Dendritic cell treated with granulocyte-macrophage colony-stimulating factor and Interleukin-4, amounts not matched to agents 40 ng/mL and 50 ng/mL, for 4 days (primary cell): ENCODE measurements around the gene ILF2.
"Not testable (repeated sequence)": the region's sequence is repeated elsewhere in the genome, so short reads cannot be mapped to it uniquely, and the experiment has no call there.

Source experiments
- H3K27ac Mint-ChIP-seq: one replicate; pipeline ENCODE4 v1.8.0; 2022; ENCODE audit warnings: mild to moderate bottlenecking, mixed read lengths
- H3K27me3 Mint-ChIP-seq: one replicate; pipeline ENCODE4 v1.8.0; 2022; ENCODE audit warnings: mild to moderate bottlenecking, mixed read lengths
- H3K36me3 Mint-ChIP-seq: one replicate; pipeline ENCODE4 v1.8.0; 2022; ENCODE audit warnings: low read depth, mixed read lengths
- H3K4me1 Mint-ChIP-seq: one replicate; pipeline ENCODE4 v1.8.0; 2022; ENCODE audit warnings: low read depth, mixed read lengths
- H3K4me3 Mint-ChIP-seq: one replicate; pipeline ENCODE4 v1.8.0; 2022; ENCODE audit warnings: mild to moderate bottlenecking, moderate library complexity, mixed read lengths
- H3K9me3 Mint-ChIP-seq: one replicate; pipeline ENCODE4 v1.8.0; 2022; ENCODE audit warnings: mixed read lengths
- intact Hi-C: fragments of 100-400 bp; cut with micrococcal nuclease; formaldehyde crosslinking; loops from one replicate; pipeline ENCODE4 v1.15.0; 2022

The ILF2 gene

DNA sequence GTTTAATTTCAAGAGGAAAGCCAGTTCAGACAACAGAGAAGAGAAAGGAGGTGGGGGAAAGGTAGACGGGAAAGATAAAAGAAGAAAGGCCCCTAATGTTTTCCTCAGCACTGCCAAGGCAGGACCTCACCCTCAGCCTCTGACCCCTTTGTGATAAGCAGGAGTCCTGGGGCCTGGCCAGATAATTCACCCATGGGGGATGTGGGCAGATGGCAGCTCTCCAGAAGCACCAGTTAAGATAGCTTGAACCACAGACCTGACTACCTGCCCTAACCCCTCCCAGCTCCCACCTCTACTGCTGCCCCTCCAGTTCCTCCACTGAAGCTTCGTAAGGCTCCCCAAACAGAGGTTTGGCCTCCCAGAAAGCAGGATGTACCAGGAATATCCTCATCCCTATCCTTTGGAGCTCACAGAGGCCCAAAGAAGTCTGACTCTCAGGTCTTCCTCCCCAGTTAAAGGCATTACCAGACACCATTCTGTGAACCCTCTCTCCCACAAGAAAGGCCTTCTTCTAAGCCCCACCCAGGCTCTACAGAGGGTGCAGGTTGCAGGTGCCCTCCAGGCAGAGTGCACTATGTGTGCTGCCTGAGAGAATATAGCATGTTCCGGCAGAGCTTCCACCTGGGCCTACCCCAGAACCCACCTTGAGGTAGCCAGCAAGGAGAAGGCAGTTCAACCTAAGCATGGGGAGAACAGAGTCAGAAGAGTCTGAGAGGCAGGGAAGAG is 21.5 kb downstream of the ILF2 start:
- peak overlapping the region; percentile 23 for H3K27ac Mint-ChIP-seq

DNA sequence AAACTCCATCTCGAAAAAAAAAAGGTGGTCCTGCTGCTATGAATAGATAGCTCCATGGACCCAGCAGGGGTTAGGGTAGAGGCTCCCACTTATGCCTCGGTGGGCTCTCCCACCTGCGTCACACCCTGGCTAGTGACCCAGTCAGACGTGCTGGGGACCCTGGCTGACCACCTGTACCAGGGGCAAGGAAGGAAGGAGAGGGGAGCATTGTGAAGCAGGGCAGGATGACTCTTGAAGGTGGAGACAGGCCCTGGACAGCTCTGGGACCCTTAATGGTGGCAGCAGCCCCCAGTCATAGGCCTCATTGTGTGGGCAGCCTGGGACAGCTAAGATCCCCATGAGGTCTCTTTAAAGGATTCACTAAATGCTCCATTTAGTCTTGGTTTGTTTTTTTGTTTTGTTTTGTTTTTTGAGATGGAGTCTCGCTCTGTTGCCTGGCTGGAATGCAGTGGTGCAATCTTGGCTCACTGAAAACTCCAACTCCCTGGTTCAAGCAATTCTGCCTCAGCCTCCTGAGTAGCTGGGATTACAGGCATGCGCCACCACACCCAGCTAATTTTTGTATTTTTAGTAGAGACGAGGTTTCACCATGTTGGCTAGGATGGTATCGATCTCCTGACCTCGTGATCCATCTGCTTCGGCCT is 22.7 kb downstream of the ILF2 start:
- peak overlapping the region; percentile 88 for H3K27ac Mint-ChIP-seq
- peaks cover 58% of the 10 kb centered on the region for H3K4me1 Mint-ChIP-seq
- H3K4me3 Mint-ChIP-seq, result peak overlapping the region; percentile 6

More for the DNA sequence above, 21.5 kb downstream of the ILF2 start:
- Mint-ChIP-seq H3K27me3 (no peaks in the 10 kb centered on the region), H3K9me3 (no peaks in the 10 kb centered on the region), H3K4me1 (peaks cover 55% of the 10 kb centered on the region), H3K4me3 (no peak overlapping the region), H3K36me3 (peaks cover 39% of the 10 kb centered on the region)
- intact Hi-C loops, result no loop called here

DNA sequence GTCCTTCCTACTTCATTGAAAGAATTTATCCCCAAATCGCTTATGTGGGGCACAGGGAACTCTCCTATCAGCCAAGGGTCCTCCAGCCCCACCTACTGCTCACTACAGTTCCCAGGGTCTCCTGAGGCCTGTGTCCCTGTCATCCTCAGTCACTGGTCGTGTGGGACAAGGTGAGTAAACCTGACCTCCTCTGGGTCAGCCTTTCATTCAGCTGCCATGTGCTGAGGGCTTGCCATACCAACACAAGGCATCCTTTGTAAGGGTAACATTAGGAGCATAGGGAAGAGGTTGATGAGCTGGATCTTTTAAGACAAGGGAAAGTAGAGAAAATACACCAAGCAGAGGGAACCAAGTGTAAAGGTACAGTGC is 23.5 kb downstream of the ILF2 start:
- H3K36me3 Mint-ChIP-seq, result peaks cover 59% of the 10 kb centered on the region
- H3K27me3 Mint-ChIP-seq, result no peaks in the 10 kb centered on the region
- peak overlapping the region; percentile 88 for H3K27ac Mint-ChIP-seq
- H3K4me3 Mint-ChIP-seq, result peak overlapping the region; percentile 44
- intact Hi-C loops, result no loop called here
- H3K4me1 Mint-ChIP-seq, result peaks cover 55% of the 10 kb centered on the region
- no peaks in the 10 kb centered on the region for H3K9me3 Mint-ChIP-seq

More for the DNA sequence above, 22.7 kb downstream of the ILF2 start:
- Mint-ChIP-seq H3K9me3 (no peaks in the 10 kb centered on the region), H3K27me3 (no peaks in the 10 kb centered on the region), H3K36me3 (peaks cover 51% of the 10 kb centered on the region)
- intact Hi-C loops, result no loop called here

DNA sequence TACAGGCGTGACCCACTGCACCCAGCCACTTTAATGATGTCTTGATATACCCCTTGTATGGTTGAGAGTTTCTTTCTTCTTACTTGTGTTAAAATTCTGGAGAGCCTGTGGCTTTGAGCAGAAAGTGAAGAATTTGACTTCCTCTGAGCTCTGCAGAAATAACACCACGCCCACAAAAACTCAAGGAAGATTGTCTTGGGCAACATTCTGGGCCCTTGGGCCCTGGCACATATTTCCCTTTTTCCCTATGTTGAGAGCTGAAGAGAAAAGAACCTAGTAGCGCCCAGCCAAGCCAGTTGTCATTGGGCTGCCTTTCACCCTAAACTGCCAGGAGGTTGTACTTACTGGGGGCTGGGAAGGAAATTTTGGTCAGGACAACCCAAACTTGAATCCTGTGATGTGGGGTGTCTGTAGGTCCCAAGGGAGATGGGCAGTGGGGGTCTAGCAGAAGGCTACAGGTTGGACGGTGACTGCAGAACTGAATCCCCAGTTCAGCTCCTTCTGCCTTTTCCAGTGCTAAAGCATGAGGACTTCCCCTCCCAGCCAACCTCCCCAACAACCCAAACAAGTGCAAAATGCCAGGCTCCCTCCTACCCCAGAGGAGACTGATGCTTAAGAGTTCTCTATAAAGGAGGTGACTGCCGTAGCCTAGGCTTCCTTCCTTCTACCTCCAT is 24.0 kb downstream of the ILF2 start:
- H3K27me3 Mint-ChIP-seq, result no peaks in the 10 kb centered on the region
- H3K27ac Mint-ChIP-seq, result peak overlapping the region; percentile 88
- H3K4me1 Mint-ChIP-seq, result peaks cover 59% of the 10 kb centered on the region
- intact Hi-C loops, result no loop called here
- H3K4me3 Mint-ChIP-seq, result peak overlapping the region; percentile 44
- H3K36me3 Mint-ChIP-seq, result peaks cover 64% of the 10 kb centered on the region
- H3K9me3 Mint-ChIP-seq, result no peaks in the 10 kb centered on the region

DNA sequence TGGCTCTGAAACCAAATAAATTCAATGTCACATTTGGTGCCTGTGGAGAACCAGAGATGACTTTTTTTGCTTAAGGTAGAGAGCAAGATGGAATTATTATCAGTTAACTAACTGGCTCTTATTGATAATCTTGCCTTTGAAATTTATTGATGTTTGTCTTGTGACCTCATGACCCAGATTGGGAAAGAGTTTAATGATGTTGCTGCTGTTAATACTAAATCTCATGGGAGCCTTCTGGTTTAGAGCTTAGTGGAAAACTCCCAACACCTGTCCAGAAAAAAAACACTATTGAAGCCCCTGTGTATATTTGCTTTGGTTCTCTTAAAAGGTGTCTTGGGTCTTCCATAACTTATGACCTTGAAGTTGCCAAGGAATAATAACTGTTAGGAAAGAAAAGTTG is 27.0 kb downstream of the ILF2 start:
- Mint-ChIP-seq H3K27ac (no peak overlapping the region), H3K4me3 (no peak overlapping the region), H3K9me3 (no peaks in the 10 kb centered on the region), H3K27me3 (no peaks in the 10 kb centered on the region), H3K4me1 (peaks cover 59% of the 10 kb centered on the region), H3K36me3 (peaks cover 94% of the 10 kb centered on the region)
- intact Hi-C loops, result no loop called here

DNA sequence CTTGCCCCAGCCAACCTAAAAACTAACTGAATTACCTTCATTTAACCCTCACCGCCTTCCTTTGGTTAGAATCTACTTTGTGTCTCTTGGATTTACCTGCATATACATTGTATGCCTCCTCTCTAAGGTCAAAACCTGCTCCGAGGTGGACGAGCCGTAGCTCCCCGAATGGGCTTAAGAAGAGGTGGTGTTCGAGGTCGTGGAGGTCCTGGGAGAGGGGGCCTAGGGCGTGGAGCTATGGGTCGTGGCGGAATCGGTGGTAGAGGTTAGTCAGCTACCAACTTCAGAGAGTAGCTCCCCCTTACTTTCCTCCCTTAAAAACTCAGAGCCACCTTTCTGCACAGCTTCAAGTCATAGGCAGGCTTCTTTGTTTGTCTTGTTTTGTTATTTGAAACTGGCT is 27.7 kb downstream of the ILF2 start:
- Mint-ChIP-seq H3K4me1 (peaks cover 55% of the 10 kb centered on the region), H3K4me3 (no peak overlapping the region), H3K27me3 (no peaks in the 10 kb centered on the region), H3K9me3 (no peaks in the 10 kb centered on the region), H3K27ac (no peak overlapping the region), H3K36me3 (peaks cover 100% of the 10 kb centered on the region)
- intact Hi-C loops, result no loop called here

DNA sequence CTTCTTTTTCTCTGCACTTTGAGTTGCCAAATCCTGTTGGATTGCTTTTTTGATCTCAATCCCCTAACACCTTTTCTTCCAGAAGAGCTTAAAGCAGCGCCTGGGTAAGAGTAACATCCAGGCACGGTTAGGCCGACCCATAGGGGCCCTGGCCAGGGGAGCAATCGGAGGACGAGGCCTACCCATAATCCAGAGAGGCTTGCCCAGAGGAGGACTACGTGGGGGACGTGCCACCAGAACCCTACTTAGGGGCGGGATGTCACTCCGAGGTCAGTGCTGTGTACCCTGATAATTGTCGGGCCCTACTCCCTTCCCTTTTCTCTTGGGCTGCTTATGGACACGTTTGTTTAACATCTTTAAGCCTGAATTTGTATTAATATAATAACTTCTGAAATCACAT is 28.6 kb downstream of the ILF2 start:
- peaks cover 100% of the 10 kb centered on the region for H3K36me3 Mint-ChIP-seq
- no peaks in the 10 kb centered on the region for H3K9me3 Mint-ChIP-seq
- intact Hi-C loops, result no loop called here
- H3K4me3 Mint-ChIP-seq, result no peak overlapping the region
- no peaks in the 10 kb centered on the region for H3K27me3 Mint-ChIP-seq
- H3K27ac Mint-ChIP-seq, result no peak overlapping the region
- peaks cover 52% of the 10 kb centered on the region for H3K4me1 Mint-ChIP-seq

DNA sequence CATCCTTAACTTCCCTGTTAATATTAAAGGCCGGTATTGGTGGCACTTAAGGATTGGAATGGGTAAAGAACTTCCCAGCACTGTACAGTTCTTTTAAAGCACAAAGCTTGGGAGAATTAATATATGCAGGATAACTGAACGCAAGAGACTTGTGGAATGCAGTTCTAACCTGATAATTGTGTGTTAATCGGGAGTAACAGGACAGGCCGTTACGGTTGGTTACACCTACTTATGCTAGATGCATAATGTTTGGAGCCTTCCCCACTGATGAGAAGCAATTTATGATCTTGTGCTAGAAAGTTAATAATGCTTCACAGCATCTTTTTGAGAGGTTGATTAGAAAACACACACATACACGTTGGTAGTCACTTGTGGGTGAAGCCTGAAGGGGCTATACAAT is 29.9 kb downstream of the ILF2 start:
- Mint-ChIP-seq H3K27ac (no peak overlapping the region), H3K27me3 (no peaks in the 10 kb centered on the region), H3K4me1 (peaks cover 45% of the 10 kb centered on the region), H3K9me3 (no peaks in the 10 kb centered on the region), H3K36me3 (peaks cover 100% of the 10 kb centered on the region), H3K4me3 (no peak overlapping the region)
- intact Hi-C loops, result no loop called here

DNA sequence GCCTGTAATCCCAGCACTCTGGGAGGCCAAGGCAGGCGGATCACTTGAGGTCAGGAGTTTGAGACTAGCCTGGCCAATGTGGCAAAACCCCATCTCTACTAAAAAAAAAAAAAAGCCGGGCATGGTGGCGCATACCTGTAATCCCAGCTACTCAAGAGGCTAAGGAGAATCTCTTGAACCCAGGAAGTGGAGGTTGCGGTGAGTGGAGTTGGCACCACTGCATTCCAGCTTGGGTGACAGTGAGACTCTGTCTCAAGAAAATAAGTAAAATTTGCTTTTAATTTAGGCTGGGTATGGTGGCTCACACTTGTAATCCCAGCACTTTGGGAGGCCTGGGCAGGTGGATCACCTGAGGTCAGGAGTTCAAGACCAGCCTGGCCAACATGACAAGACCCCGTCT is 30.6 kb downstream of the ILF2 start:
- H3K4me3 Mint-ChIP-seq, H3K27me3 Mint-ChIP-seq, intact Hi-C loops, H3K9me3 Mint-ChIP-seq, H3K27ac Mint-ChIP-seq: not testable (repeated sequence)
- Mint-ChIP-seq H3K36me3 (peaks cover 99% of the 10 kb centered on the region), H3K4me1 (peaks cover 39% of the 10 kb centered on the region)

DNA sequence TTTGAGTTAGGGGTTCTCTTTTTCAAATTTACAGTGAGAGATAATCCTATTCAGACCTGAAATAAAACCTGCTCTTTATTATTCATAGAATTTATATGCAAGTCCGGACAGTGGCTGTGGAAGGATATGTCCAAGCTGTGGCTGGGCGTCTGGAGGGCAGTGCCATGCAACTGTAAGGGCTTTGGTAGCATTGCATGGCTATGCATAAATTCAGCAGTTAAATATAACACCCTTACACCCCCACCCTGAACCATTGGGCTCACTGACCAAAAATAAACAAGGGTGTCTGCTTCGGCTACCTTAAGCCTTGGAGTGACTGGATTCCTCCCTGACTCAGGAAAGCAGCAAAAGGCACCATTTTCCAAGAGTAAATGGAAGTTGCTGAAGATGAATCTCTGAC is 31.5 kb downstream of the ILF2 start:
- peaks cover 32% of the 10 kb centered on the region for H3K4me1 Mint-ChIP-seq
- intact Hi-C loops, result no loop called here
- H3K4me3 Mint-ChIP-seq, result no peak overlapping the region
- no peaks in the 10 kb centered on the region for H3K27me3 Mint-ChIP-seq
- peaks cover 98% of the 10 kb centered on the region for H3K36me3 Mint-ChIP-seq
- no peaks in the 10 kb centered on the region for H3K9me3 Mint-ChIP-seq
- H3K27ac Mint-ChIP-seq, result no peak overlapping the region

DNA sequence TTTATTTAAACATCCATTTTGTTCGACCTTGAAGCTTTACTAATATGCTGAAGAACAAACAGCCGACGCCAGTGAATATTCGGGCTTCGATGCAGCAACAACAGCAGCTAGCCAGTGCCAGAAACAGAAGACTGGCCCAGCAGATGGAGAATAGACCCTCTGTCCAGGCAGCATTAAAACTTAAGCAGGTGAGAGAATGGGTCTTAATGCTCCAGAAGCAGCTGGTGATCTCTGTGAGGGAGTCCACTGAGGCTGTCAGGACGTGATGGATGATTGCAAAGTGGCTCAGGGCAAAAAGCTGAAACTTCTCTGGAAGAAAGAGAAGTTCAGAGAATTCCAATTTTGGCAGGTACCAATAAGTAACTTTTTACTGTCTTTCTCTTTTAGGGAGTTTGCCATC is 32.5 kb downstream of the ILF2 start:
- Mint-ChIP-seq H3K9me3 (no peaks in the 10 kb centered on the region), H3K4me3 (no peak overlapping the region), H3K4me1 (peaks cover 28% of the 10 kb centered on the region), H3K27me3 (no peaks in the 10 kb centered on the region), H3K36me3 (peaks cover 94% of the 10 kb centered on the region), H3K27ac (no peak overlapping the region)
- intact Hi-C loops, result no loop called here

DNA sequence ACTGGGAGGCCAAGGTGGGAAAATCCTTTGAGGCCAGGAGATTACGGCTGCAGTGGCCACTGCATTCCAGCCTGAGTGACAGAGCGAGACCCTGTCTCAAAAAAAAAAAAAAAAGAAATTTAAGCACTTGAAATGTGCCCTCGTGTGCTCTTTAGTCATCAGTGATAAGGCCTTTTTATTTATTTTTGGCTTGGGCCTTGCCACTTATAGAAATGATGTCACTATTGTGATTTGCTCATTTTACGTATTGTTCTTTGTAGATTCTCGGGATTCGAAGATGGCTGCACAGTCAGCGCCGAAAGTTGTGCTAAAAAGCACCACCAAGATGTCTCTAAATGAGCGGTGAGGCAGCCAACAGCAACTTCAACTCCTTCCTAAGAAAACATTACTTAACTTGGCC is 34.5 kb downstream of the ILF2 start:
- Mint-ChIP-seq H3K27ac (no peak overlapping the region), H3K27me3 (no peaks in the 10 kb centered on the region), H3K36me3 (peaks cover 75% of the 10 kb centered on the region), H3K9me3 (no peaks in the 10 kb centered on the region), H3K4me3 (no peak overlapping the region), H3K4me1 (peaks cover 36% of the 10 kb centered on the region)
- intact Hi-C loops, result no loop called here

DNA sequence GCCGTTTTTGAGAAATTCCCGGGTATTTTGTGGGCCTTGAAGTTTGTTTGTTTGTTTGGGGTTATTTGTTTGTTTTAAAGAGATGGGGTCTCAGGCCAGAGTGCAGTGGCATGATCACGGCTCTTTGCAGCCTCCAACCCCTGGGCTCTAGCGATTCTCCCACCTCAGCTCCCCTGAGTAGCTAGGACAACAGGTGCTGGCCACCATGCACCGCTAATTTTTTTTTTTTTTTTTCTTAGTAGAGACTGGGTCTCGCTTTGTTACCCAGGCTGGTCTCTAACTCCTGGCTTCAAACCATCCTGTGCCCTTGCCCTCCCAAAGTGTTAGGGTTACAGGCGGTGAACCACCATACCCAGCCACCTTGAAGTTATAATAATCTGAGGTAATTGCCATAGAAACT is 34.9 kb downstream of the ILF2 start:
- H3K36me3 Mint-ChIP-seq, result peaks cover 70% of the 10 kb centered on the region
- peaks cover 40% of the 10 kb centered on the region for H3K4me1 Mint-ChIP-seq

More for the DNA sequence above, 34.9 kb downstream of the ILF2 start:
- no peaks in the 10 kb centered on the region for H3K9me3 Mint-ChIP-seq
- H3K4me3 Mint-ChIP-seq, result no peak overlapping the region
- H3K27me3 Mint-ChIP-seq, result no peaks in the 10 kb centered on the region
- H3K27ac Mint-ChIP-seq, result peak overlapping the region; percentile 22
- intact Hi-C loops, result no loop called here
